Calu3 (cell line): ENCODE measurements around the gene NEK6. TPM values are rescaled to one million over a fixed set of nuclear protein-coding genes. Genes with fewer than 3 reads are reported as not detected.

Experiments
- BruUV-seq: library from RNA; stranded (reverse); fragments of 400-500 nt; replicated peaks from 2 replicates; lab custom pipeline; 2021; lab: Mats Ljungman, UMichigan
- CTCF ChIA-PET: fragments of 300-600 bp; sonication (Branson Sonifier 250); formaldehyde crosslinking; loops from one replicate; lab custom pipeline; 2022; ENCODE audit warnings: antibody characterized with exemption; lab: Charles Lee
- DNase-seq: peaks from one replicate; pipeline ENCODE4 v3.0.0; 2022
- H3K27ac Mint-ChIP-seq: one replicate; pipeline ENCODE4 v1.8.0; 2022; ENCODE audit warnings: mixed read lengths; ENCODE audit not compliant: unreplicated experiment
- H3K27me3 Mint-ChIP-seq: one replicate; pipeline ENCODE4 v1.8.0; 2022; ENCODE audit warnings: mixed read lengths; ENCODE audit not compliant: unreplicated experiment
- H3K36me3 Mint-ChIP-seq: one replicate; pipeline ENCODE4 v1.8.0; 2022; ENCODE audit warnings: mild to moderate bottlenecking, moderate library complexity, mixed read lengths; ENCODE audit not compliant: insufficient read depth, unreplicated experiment
- H3K4me1 Mint-ChIP-seq: one replicate; pipeline ENCODE4 v1.8.0; 2022; ENCODE audit warnings: mild to moderate bottlenecking, low read depth, mixed read lengths; ENCODE audit not compliant: unreplicated experiment
- H3K4me3 Mint-ChIP-seq: one replicate; pipeline ENCODE4 v1.8.0; 2022; ENCODE audit warnings: mild to moderate bottlenecking, low read depth, moderate library complexity, mixed read lengths; ENCODE audit not compliant: unreplicated experiment
- H3K9me3 Mint-ChIP-seq: one replicate; pipeline ENCODE4 v1.8.0; 2022; ENCODE audit warnings: low read depth, mixed read lengths; ENCODE audit not compliant: unreplicated experiment
- CTCF ChIP-seq: fragments of 200-600 bp; IDR thresholded peaks from one replicate; pipeline ENCODE4 v1.8.0; 2022; ENCODE audit warnings: antibody characterized with exemption; ENCODE audit not compliant: unreplicated experiment
- intact Hi-C: fragments of 100-400 bp; cut with micrococcal nuclease; formaldehyde crosslinking; loops from one replicate; pipeline ENCODE4 v1.10.0; 2022; ENCODE audit not compliant: unreplicated experiment
- total RNA-seq: library from RNA; stranded (reverse); gene quantifications from 2 replicates; pipeline ENCODE4 v1.2.3, GENCODE V29; 2022

NEK6 gene
- total RNA-seq, 1 experiment from 2014 or later = 43.0 TPM

- Mint-ChIP-seq H3K4me3 (no peak overlapping the region), H3K27ac (no peak overlapping the region), H3K9me3 (no peaks in the 10 kb centered on the region), H3K4me1 (peaks cover 46% of the 10 kb centered on the region), H3K36me3 (peaks cover 5% of the 10 kb centered on the region), H3K27me3 (no peaks in the 10 kb centered on the region)
- no TSS peak for BruUV-seq
- TF ChIP-seq CTCF = no peak
- CTCF ChIA-PET = interaction anchor here (0.7 kb wide), 1 partner anchor 71 kb away, joined by 3 read pairs; no protein-coding TSS in a partner anchor
- intact Hi-C loops = no loop called here
- DNase-seq = no peak
Measured at GRCh38 chr9:124370896-124371582, 113.3 kb downstream of the NEK6 start.

- Mint-ChIP-seq H3K9me3 (no peaks in the 10 kb centered on the region), H3K27ac (no peak overlapping the region), H3K4me1 (peaks cover 38% of the 10 kb centered on the region), H3K4me3 (no peak overlapping the region), H3K36me3 (peaks cover 6% of the 10 kb centered on the region), H3K27me3 (no peaks in the 10 kb centered on the region)
- no peak for TF ChIP-seq CTCF
- CTCF ChIA-PET = no interaction called here
- no TSS peak for BruUV-seq
- DNase-seq = no peak
- intact Hi-C loops = no loop called here
Measured at GRCh38 chr9:124372038-124372437, 114.3 kb downstream of the NEK6 start.

- no peak for DNase-seq
Measured at GRCh38 chr9:124373386-124373785, 115.6 kb downstream of the NEK6 start.

GRCh38 chr9:124373851-124374250 is 116.1 kb downstream of the NEK6 start:
- no peak overlapping the region for H3K4me3 Mint-ChIP-seq
- no peaks in the 10 kb centered on the region for H3K27me3 Mint-ChIP-seq
- no peak for DNase-seq
- no peak overlapping the region for H3K27ac Mint-ChIP-seq
- peaks cover 6% of the 10 kb centered on the region for H3K36me3 Mint-ChIP-seq
- no peaks in the 10 kb centered on the region for H3K9me3 Mint-ChIP-seq
- H3K4me1 Mint-ChIP-seq = peaks cover 20% of the 10 kb centered on the region
- no peak for TF ChIP-seq CTCF
- BruUV-seq = no TSS peak
- CTCF ChIA-PET = no interaction called here
- intact Hi-C loops = no loop called here

More at GRCh38 chr9:124373386-124373785, 115.6 kb downstream of the NEK6 start:
- no peak overlapping the region for H3K4me3 Mint-ChIP-seq
- H3K4me1 Mint-ChIP-seq = peaks cover 24% of the 10 kb centered on the region
- H3K9me3 Mint-ChIP-seq = no peaks in the 10 kb centered on the region
- CTCF ChIA-PET = no interaction called here
- H3K27me3 Mint-ChIP-seq = no peaks in the 10 kb centered on the region
- TF ChIP-seq CTCF = no peak
- no peak overlapping the region for H3K27ac Mint-ChIP-seq
- BruUV-seq = no TSS peak
- peaks cover 6% of the 10 kb centered on the region for H3K36me3 Mint-ChIP-seq
- intact Hi-C loops = no loop called here
